GM21576 (cell line): ENCODE measurements around the gene LIAS.
"Not testable (repeated sequence)": the region's sequence is repeated elsewhere in the genome, so short reads cannot be mapped to it uniquely, and the experiment has no call there.

Experiments
- ATAC-seq: cut with Tn5 transposase; IDR thresholded peaks from one replicate; pipeline ENCODE4 v1.9.1; 2021; ENCODE audit warnings: mild to moderate bottlenecking, moderate library complexity; ENCODE audit not compliant: unreplicated experiment

The LIAS gene

GRCh38 chr4:39497909-39498726, 39.3 kb downstream of the LIAS start:
- no peak for ATAC-seq

- no peak for ATAC-seq
Measured at GRCh38 chr4:39498727-39499020, 39.8 kb downstream of the LIAS start.

GRCh38 chr4:39502019-39502663, 43.3 kb downstream of the LIAS start:
- no peak for ATAC-seq

DNA sequence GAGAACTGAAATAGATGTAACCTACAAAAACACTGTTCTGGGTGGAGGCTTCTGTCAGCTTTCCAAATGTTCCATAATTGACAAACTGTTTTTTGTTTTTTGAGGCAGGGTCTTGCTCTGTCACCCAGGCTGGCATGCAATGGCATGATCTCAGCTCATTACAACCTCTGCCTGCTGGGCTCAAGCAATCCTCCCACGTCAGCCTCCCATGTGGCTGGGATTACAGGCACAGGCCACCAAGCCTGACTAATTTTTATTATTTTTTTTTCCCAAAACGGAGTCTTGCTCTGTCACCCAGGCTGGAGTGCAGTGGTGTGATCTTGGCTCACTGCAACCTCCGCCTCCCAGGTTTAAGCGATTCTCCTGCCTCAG, 43.8 kb downstream of the LIAS start:
- not testable (repeated sequence) for ATAC-seq

DNA sequence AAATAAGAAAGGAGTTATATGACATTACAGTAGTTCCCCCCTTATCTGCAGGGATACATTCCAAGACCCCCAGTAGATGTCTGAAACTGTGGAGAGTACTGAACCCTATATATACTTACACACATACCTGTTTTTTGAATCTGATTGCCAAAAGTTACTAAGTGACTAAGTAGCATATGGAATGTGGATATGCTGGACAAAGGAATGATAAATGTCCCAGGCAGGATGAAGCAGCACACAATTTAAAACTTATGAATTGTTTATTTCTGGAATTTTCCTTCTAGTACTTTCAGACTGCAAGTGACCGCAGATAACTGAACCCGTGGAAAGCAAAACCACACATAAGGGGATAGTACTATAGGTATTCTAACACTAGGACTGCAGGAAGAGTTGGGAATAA, 45.7 kb downstream of the LIAS start:
- ATAC-seq = no peak

DNA sequence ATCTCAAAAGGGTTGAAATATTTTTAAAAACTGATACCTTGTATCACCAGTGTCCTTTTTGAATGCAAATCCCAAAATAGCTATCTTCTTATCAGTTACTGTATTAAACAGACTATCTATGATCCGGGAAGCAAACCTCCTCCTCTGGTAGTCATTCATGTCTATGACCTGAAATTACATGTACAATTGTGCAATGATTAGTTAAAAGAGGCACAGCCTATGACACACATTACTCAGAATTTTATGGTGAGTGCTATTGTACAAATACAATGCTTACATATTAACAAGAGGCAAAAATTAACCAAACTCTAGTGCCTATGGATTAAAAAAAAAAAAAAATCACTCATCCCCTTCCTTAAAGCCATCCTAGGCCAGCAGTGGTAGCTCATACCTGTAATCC, 46.7 kb downstream of the LIAS start:
- ATAC-seq = no peak

DNA sequence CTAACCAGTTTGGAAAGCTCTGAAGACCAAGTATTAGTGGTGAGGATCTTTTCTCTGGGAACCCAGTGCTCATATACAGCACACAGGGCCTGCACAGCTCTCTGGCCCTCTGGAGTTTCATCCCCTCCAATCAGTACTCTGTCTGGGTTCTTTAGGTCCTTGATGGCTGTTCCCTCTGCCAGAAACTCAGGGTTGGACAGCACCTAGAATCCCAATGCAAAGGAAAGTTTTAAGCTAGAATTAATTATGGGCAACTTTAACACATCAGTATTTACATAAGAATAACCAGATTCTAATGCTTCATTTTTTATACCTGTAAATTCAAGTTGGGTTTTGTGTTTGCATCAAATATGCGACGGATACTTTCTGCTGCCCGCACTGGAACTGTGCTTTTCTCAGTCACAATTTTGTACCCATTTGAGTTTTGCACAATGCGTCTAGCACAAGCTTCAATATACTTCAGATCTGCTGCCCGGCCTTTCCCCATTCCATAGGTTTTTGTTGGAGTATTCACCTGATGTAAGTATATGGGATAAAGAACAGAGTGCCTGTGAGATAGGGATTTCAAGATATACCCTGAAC, 51.6 kb downstream of the LIAS start:
- no peak for ATAC-seq

- ATAC-seq = not testable (repeated sequence)
Measured at GRCh38 chr4:39514266-39514665, 55.4 kb downstream of the LIAS start.

GRCh38 chr4:39514888-39515401, 56.1 kb downstream of the LIAS start:
- ATAC-seq = no peak

- ATAC-seq = not testable (repeated sequence)
Measured at GRCh38 chr4:39515669-39516401, 57.0 kb downstream of the LIAS start.

GRCh38 chr4:39516407-39516966, 57.6 kb downstream of the LIAS start:
- no peak for ATAC-seq

DNA sequence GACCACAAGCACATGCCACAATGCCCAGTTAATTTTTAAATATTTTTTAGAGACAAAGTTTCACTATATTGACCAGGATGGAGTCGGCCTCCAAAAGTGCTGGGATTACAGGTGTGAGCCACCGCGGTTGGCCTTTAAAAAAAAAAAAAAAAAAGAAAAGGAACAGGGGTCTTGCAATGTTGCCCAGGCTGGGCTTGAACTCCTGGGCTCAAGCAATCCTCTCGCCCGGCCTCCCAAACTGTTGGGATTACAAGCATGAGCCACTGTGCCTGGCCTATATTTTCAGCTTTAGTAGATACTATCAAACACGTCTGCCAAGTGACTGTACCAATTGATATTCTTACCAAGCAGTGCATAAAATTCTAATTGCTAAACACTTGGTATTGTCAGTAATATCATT, 59.6 kb downstream of the LIAS start:
- ATAC-seq = no peak

DNA sequence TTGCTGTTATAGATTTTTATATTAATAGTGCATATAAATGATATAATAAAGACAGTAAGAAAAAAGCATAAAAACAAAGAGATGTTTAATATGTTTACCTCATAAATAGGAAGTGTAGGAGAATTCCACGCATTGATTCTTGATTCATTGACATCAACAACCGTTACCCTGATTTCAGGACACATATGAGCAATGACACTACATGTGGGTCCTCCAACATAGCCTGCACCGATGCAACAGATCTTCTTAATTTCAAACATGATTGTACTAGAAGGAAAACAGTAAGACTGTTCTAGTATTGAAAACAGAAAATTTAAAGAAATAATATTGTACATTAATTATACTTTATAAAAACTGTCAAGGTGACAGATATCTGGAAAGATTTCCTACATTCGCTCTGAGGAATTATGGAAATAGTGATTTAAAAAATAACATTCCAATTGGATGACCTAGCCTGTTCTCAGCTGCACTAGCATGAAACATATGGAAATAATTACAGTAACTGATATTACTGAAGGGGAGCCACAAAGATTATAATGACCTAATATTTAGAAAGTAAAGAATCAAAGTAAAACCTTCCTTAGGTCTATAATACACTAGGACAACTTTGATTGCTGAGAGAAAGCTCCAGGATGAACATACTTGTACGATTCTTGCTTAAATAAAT, 62.5 kb downstream of the LIAS start:
- ATAC-seq = no peak

- ATAC-seq = no peak
Measured at GRCh38 chr4:39522068-39522467, 63.2 kb downstream of the LIAS start.

- no peak for ATAC-seq
Measured at GRCh38 chr4:39524161-39524957, 65.5 kb downstream of the LIAS start.

- no peak for ATAC-seq
Measured at GRCh38 chr4:39525822-39526690, 67.2 kb downstream of the LIAS start.

DNA sequence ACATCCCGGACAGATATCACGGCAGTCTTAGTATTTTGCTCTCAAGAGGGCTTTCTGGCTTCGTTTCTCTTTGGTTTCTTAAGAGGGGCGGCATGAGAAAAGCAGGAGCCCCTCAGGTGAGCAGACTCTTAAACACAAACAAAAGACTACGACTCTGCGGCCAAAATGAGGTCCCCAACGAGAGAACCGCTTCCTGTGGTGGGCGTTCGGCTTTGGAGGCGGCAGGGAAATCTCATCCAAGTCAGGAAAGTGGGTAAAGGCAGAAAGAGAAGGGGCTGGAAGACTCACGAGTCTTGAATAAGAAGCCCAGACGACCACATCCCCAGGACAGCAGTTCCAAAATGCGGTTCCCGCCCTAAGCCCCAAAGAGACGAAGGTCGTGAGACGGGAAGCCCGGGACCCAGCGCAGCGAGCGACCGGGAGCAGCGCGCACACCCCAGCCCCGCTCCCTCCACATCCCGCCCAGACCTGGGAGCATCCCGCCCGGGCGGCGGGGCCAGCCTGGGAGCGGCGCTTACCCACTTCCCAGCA, 68.0 kb downstream of the LIAS start:
- peak; percentile 18 for ATAC-seq

GRCh38 chr4:39527296-39528060, 68.6 kb downstream of the LIAS start, which contains the start of gene UGDH:
TSS of gene UGDH (minus strand) at chr4:39527439. CDS start at chr4:39521512, 5,927 bp downstream.
- peak; percentile 95 for ATAC-seq
